K562 (cell line): ENCODE measurements around the gene DGKB.

Source experiments
- BACH1 ChIP-seq: fragments of 200-800 bp; sonication (Bioruptor generic); IDR thresholded peaks from 2 replicates; pipeline ENCODE4 v1.6.1; 2016; ENCODE audit warnings: missing genetic modification characterization, missing compliant biosample characterization
- CTCF ChIP-seq, 3 experiments: IDR thresholded peaks in 2 of 3; conservative IDR thresholded peaks in 1 of 3; 2 replicates each; pipeline ENCODE4 v1.5.1; 2011 to 2012; ENCODE audit warnings: low read length in 3 of 3, mild to moderate bottlenecking in 3 of 3, control low read depth in 2 of 3, improper control_type of control experiment in 1 of 3, inconsistent platforms in 1 of 3, low read depth in 1 of 3, mixed read lengths in 1 of 3, moderate library complexity in 1 of 3; ENCODE audit not compliant: insufficient read depth in 2 of 3
- MBD2 ChIP-seq: sonication (generic); IDR thresholded peaks from 2 replicates; pipeline ENCODE4 v1.6.1; 2016; ENCODE audit warnings: low read depth, borderline replicate concordance
- MLX ChIP-seq, 2 experiments: fragments of 450-650 bp in 1 of 2; sonication (generic) in 1 of 2; formaldehyde crosslinking; conservative IDR thresholded peaks; 2 replicates each; pipeline versions ENCODE4 v1.4.0 to v1.8.1; 2020 to 2022; ENCODE audit warnings: mild to moderate bottlenecking in 1 of 2, missing genetic modification reagents in 1 of 2
- NFE2 ChIP-seq: IDR thresholded peaks from 2 replicates; pipeline ENCODE4 v1.6.1; 2014; ENCODE audit warnings: antibody characterized with exemption, low read depth
- PTTG1 ChIP-seq: fragments of 450-650 bp; IDR thresholded peaks from 2 replicates; pipeline ENCODE4 v1.6.1; 2016; ENCODE audit warnings: low read depth, mild to moderate bottlenecking, missing genetic modification characterization, missing compliant biosample characterization
- SMC3 ChIP-seq: conservative IDR thresholded peaks from 2 replicates; pipeline ENCODE4 v1.6.1; 2011; ENCODE audit warnings: low read depth, low read length, improper control_type of control experiment; ENCODE audit not compliant: insufficient read depth
- SP1 ChIP-seq: sonication (generic); formaldehyde crosslinking; IDR thresholded peaks from 2 replicates; pipeline ENCODE4 v1.8.1; 2022; ENCODE audit warnings: mild to moderate bottlenecking, missing genetic modification reagents
- SRSF9 ChIP-seq: fragments of 200-400 bp; formaldehyde crosslinking; IDR thresholded peaks from 2 replicates; pipeline ENCODE4 v1.6.1; 2017; ENCODE audit warnings: low read depth, low read length, borderline replicate concordance
- USF1 ChIP-seq: sonication (generic); formaldehyde crosslinking; IDR thresholded peaks from 2 replicates; pipeline ENCODE4 v1.9.0; 2022; ENCODE audit warnings: mild to moderate bottlenecking, missing genetic modification reagents
- ZNF184 ChIP-seq: sonication (generic); formaldehyde crosslinking; IDR thresholded peaks from 2 replicates; pipeline ENCODE4 v1.5.0; 2020; ENCODE audit warnings: missing genetic modification reagents
- ZNF3 ChIP-seq: fragments of 250-450 bp; sonication (Bioruptor Pico); IDR thresholded peaks from 2 replicates; pipeline ENCODE4 v1.5.0; 2021; ENCODE audit warnings: mild to moderate bottlenecking, moderate library complexity

GRCh38 chr7:14158111-14158510 lies 744.4 kb downstream of the DGKB start:
- TF ChIP-seq SMC3 = no peak
- no peak for TF ChIP-seq CTCF (IDR thresholded peaks at IDR 0.05 in 2 of 3, conservative IDR thresholded peaks at IDR 0.05 in 1 of 3; ENCODE audit: insufficient read depth in 2 of 3, low read depth in 1 of 3, low read length in 3 of 3)
- no peak for TF ChIP-seq BACH1 (tag)
- no peak for TF ChIP-seq MLX (CRISPR knock-in tag; conservative IDR thresholded peaks at IDR 0.05)
- no peak for TF ChIP-seq SP1 (CRISPR knock-in tag)
- no peak for TF ChIP-seq PTTG1 (tag)
- TF ChIP-seq NFE2 = no peak
- TF ChIP-seq SRSF9 = no peak
- TF ChIP-seq USF1 (CRISPR knock-in tag) = no peak
- no peak for TF ChIP-seq ZNF184 (CRISPR knock-in tag)
- no peak for TF ChIP-seq MBD2
- TF ChIP-seq ZNF3 (CRISPR knock-in tag) = no peak
